Testis (tissue), 2 donors: ENCODE measurements around the gene SNTG2.

Experiments used
- CTCF ChIP-seq, 3 experiments: fragments of 450-650 bp in 2 of 3; fragments of 200-600 bp in 1 of 3; sonication (generic) in 1 of 3; IDR thresholded peaks; one replicate each; pipeline ENCODE4 v1.5.1; 2016 to 2019; ENCODE audit warnings: antibody characterized with exemption in 3 of 3, mild to moderate bottlenecking in 2 of 3, moderate library complexity in 1 of 3
- POLR2A ChIP-seq: fragments of 450-650 bp; IDR thresholded peaks from one replicate; pipeline ENCODE4 v1.6.1; 2017; ENCODE audit warnings: antibody characterized with exemption, mild to moderate bottlenecking, moderate library complexity

- TF ChIP-seq CTCF (IDR thresholded peaks at IDR 0.05) (no peak), POLR2A (no peak)
Observed at GRCh38 chr2:1162768-1163584, 212.3 kb downstream of the SNTG2 start.
